Hematopoietic multipotent progenitor cell (in vitro differentiated cells): Measurements from ENCODE around the gene BMP7. TPM values are rescaled to one million over a fixed set of nuclear protein-coding genes. Genes with fewer than 3 reads are reported as not detected.
"Not testable (repeated sequence)": the region's sequence is repeated elsewhere in the genome, so short reads cannot be mapped to it uniquely, and the experiment has no call there.

Experiments used
- DNase-seq, 3 donors: peaks; one replicate each; pipeline ENCODE4 v3.0.0-alpha.2; 2011 to 2015; ENCODE audit warnings: low read depth in 2 of 3, low spot score in 2 of 3
- total RNA-seq: library from RNA; depleted of rRNA; stranded (reverse); fragments of >200 nt; gene quantifications from one replicate; pipeline ENCODE4 v1.2.3, GENCODE V29; 2012

The BMP7 gene
- total RNA-seq, 1 donor, result not detected

- DNase-seq, result no peak
Measured at GRCh38 chr20:57288651-57289277, 22.3 kb upstream of the BMP7 start.

- no peak for DNase-seq
Measured at GRCh38 chr20:57287901-57288300, 21.5 kb upstream of the BMP7 start.

- DNase-seq, result no peak
Measured at GRCh38 chr20:57287007-57287880, 20.8 kb upstream of the BMP7 start.

DNA sequence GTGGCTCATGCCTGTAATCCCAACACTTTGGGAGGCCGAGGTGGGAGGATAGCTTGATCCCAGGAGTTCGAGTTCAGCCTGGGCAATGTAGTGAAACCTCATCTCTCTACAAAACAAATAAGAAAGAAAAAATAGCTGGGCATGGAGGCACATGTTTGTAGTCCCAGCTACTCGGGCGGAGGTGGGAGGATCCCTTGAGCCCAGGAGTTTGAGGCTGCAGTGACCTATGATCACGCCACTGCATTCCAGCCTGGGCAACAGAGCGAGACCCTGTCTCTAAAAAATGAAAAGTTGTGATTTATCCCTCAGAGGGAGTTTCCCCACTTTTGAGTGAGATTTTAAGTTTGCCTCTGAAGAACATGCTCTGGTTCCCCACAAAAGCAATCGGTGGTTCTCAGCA lies 17.4 kb upstream of the BMP7 start:
- DNase-seq, result no peak

- DNase-seq, result no peak
Measured at GRCh38 chr20:57282670-57283361, 16.4 kb upstream of the BMP7 start.

GRCh38 chr20:57281900-57282299 lies 15.5 kb upstream of the BMP7 start:
- no peak for DNase-seq

DNA sequence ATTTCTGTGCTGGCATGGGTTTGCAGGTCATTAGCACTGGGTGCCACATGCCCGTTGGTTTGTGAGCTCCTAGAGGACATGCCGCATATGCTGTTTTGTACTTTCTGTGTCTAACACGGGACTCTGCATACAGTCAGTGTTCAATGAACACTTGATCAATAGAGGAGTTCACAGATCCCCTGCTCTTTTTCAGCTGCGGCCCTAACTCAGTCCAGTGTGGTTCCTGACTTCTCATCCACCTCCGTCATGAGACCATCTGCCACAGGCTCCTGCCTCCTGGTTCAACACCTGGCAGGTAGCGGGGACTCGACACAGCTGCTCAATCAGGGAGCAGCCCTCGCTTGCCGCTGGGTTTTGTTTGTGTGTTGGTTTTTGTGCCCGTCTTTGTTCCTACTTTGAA lies 13.8 kb upstream of the BMP7 start:
- no peak for DNase-seq

DNA sequence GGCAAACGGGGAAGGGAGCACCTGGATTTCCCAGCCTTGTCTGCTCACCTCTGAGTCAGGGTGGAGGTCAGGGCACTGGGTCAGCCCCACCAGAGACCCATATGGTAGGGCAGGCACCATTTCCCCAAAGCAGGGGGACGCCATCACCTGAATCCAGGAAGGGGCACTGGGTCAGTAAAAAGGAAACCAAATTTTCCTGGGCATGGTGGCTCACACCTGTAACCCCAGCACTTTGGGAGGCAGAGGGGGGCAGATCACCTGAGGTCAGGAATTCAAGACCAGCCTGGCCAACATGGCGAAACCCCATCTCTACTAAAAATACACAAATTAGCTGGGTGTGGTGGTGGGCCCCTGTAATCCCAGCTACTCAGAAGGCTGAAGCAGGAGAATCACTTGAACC lies 13.1 kb upstream of the BMP7 start:
- DNase-seq, result not testable (repeated sequence)

DNA sequence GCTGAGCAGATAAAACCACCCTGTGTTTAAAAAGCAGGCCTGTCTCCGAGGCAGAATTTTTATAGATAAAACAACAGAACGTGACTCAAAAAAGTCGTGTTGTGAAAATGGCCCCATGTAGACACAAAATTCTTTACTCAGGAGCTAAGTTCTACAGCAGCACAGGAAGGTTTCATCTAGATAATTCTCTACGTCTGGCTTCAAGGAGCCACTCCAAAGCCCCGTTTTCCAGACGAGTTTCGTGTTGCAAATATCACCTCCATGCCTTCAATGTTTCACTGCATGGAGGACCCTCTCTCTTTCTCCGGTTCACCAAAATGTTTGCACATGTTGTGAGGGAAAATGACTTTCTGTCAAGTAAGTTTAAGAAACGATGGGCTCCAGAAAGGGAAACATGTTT lies 12.0 kb upstream of the BMP7 start:
- DNase-seq, result no peak

GRCh38 chr20:57277398-57278105 lies 11.1 kb upstream of the BMP7 start:
- DNase-seq, result no peak

DNA sequence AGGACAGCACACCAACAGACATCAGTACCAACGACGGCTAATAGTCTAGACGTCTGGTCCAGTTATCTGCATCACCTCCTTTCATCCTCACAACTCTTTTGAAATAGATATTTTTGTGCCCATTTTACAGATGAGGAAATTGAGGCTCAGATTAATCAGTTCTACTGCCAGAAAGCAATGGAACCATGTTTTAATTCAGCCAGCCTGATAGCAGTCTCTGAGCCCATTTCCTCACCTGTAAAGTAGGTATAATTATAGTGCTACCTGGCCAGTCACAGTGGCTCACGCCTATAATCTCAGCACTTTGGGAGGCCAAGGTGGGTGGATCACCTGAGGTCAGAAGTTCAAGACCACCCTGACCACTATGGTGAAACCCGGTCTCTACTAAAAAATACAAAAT lies 9.8 kb upstream of the BMP7 start:
- no peak for DNase-seq

DNA sequence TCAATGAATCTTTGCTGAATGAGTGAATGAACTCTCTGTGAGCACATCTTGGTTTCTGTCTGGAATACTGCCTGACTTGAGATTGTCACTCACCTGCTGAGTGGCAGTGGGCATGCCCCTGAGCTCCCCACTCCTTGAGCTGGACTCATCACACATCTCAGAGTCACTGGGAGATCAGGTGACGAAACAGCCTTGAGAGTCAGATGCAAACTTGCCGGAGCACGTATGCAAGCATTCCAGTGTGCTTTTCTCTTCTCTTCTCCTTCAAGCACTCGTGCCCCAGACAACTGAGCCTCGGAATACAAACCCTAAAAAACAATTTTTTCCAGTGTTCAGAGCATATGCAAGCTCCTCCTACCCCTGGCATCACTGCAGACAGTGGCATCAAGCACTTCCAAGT lies 9.4 kb upstream of the BMP7 start:
- DNase-seq, result no peak

GRCh38 chr20:57275334-57275733 lies 8.9 kb upstream of the BMP7 start:
- DNase-seq, result no peak

- no peak for DNase-seq
Measured at GRCh38 chr20:57274846-57275245, 8.4 kb upstream of the BMP7 start.

GRCh38 chr20:57274299-57274698 lies 7.9 kb upstream of the BMP7 start:
- DNase-seq, result no peak

GRCh38 chr20:57272883-57273535 lies 6.6 kb upstream of the BMP7 start:
- no peak for DNase-seq

DNA sequence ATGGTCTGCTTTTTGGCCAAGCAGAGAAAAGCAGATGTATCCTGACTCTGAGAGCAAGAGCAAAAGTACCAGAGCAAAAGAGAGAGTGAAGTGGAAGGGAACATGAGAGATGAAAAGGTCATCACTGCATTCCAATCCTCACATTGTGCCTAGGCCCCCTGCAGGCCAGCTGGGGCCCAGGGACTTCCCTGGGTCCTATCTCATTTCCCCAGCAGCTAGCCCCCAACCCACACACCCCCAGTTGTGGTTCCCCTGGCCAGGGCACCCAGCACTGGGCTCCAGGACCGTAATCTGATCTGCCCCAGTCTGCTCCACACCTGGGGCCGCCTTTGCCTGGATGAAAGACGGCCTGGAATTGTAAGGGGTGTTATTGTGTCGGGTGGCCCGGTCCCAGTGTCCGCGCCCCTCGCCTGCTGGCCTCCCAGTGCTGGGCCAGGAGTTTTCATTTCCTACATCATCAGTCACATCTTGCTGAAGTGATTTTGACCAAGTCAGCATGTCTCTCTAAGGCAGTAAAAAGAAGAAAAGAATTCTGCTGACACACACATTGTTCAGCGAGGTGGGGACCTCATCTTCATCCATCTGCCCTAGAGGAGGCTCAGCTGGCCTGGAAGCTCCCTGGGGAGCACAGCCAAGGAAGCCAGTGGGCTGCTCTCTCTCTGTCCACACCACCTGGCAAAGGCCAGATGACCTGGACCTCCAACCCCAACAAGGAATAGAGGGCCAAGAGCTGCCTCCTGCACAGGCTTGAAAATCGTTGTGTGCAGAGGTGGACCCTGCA lies 4.0 kb upstream of the BMP7 start:
- DNase-seq, result no peak

- no peak for DNase-seq
Measured at GRCh38 chr20:57269148-57269984, 2.9 kb upstream of the BMP7 start.
